GM18520 (cell line): ENCODE data around the gene TTC7B.

Source experiments
- ATAC-seq: cut with Tn5 transposase; IDR thresholded peaks from one replicate; pipeline ENCODE4 v1.9.1; 2021; ENCODE audit not compliant: unreplicated experiment

Gene TTC7B

GRCh38 chr14:90805662-90806540 lies 10.3 kb downstream of the TTC7B start:
- no peak for ATAC-seq

GRCh38 chr14:90805084-90805391 lies 11.2 kb downstream of the TTC7B start:
- ATAC-seq, result no peak

- no peak for ATAC-seq
Observed at GRCh38 chr14:90804292-90805083, 11.7 kb downstream of the TTC7B start.

- no peak for ATAC-seq
Observed at GRCh38 chr14:90803249-90803648, 13.0 kb downstream of the TTC7B start.

- no peak for ATAC-seq
Observed at GRCh38 chr14:90799420-90799819, 16.8 kb downstream of the TTC7B start.

GRCh38 chr14:90797919-90798318 lies 18.3 kb downstream of the TTC7B start:
- ATAC-seq, result no peak

- no peak for ATAC-seq
Observed at GRCh38 chr14:90797451-90797850, 18.8 kb downstream of the TTC7B start.

GRCh38 chr14:90796329-90796728 lies 19.9 kb downstream of the TTC7B start:
- no peak for ATAC-seq

GRCh38 chr14:90795744-90796143 lies 20.5 kb downstream of the TTC7B start:
- no peak for ATAC-seq

- no peak for ATAC-seq
Observed at GRCh38 chr14:90791486-90791885, 24.7 kb downstream of the TTC7B start.

GRCh38 chr14:90788031-90788430 lies 28.2 kb downstream of the TTC7B start:
- ATAC-seq, result no peak

GRCh38 chr14:90785876-90786450 lies 30.3 kb downstream of the TTC7B start:
- ATAC-seq, result no peak

- ATAC-seq, result no peak
Observed at GRCh38 chr14:90785471-90785870, 30.8 kb downstream of the TTC7B start.

GRCh38 chr14:90784621-90785270 lies 31.5 kb downstream of the TTC7B start:
- ATAC-seq, result no peak

- ATAC-seq, result no peak
Observed at GRCh38 chr14:90783344-90783743, 32.9 kb downstream of the TTC7B start.

GRCh38 chr14:90782892-90783291 lies 33.3 kb downstream of the TTC7B start:
- ATAC-seq, result no peak

- ATAC-seq, result no peak
Observed at GRCh38 chr14:90781876-90782275, 34.4 kb downstream of the TTC7B start.

- ATAC-seq, result no peak
Observed at GRCh38 chr14:90781344-90781761, 34.9 kb downstream of the TTC7B start.

- ATAC-seq, result no peak
Observed at GRCh38 chr14:90780519-90780918, 35.7 kb downstream of the TTC7B start.

GRCh38 chr14:90778571-90779255 lies 37.5 kb downstream of the TTC7B start:
- no peak for ATAC-seq
